H1 (cell line): ENCODE measurements around the gene HMGB1. TPM values are rescaled to one million over a fixed set of nuclear protein-coding genes. Genes with fewer than 3 reads are reported as not detected.

Source experiments
- CEBPB ChIP-seq: IDR thresholded peaks from 2 replicates; pipeline ENCODE4 v1.6.1; 2012; ENCODE audit warnings: low read depth, low read length
- CHD1 ChIP-seq: IDR thresholded peaks from 2 replicates; pipeline ENCODE4 v1.6.1; 2012; ENCODE audit warnings: low read depth, low read length, improper control_type of control experiment
- CREB1 ChIP-seq: IDR thresholded peaks from 2 replicates; pipeline ENCODE4 v1.6.1; 2012; ENCODE audit warnings: inconsistent platforms
- CTBP2 ChIP-seq: IDR thresholded peaks from 2 replicates; pipeline ENCODE4 v1.7.0; 2011; ENCODE audit warnings: borderline replicate concordance, mild to moderate bottlenecking, moderate library complexity, mixed read lengths, low read length; ENCODE audit not compliant: insufficient read depth, insufficient read length
- CTCF ChIP-seq, 3 experiments: IDR thresholded peaks; 1 replicate in 2 of 3; 2 replicates in 1 of 3; pipeline versions ENCODE4 v1.5.1 to v1.6.1; 2011; ENCODE audit warnings: low read length in 3 of 3, mild to moderate bottlenecking in 3 of 3, inconsistent platforms in 2 of 3, low read depth in 1 of 3, moderate library complexity in 1 of 3; ENCODE audit not compliant: insufficient read depth in 1 of 3; ENCODE audit errors: control extremely low read depth in 1 of 3
- EP300 ChIP-seq, 2 experiments: IDR thresholded peaks; 1 replicate in 1 of 2; 2 replicates in 1 of 2; pipeline ENCODE4 v1.6.1; 2011 to 2012; ENCODE audit warnings: low read depth in 2 of 2, low read length in 2 of 2, mild to moderate bottlenecking in 2 of 2, borderline replicate concordance in 1 of 2, inconsistent platforms in 1 of 2, moderate library complexity in 1 of 2
- HDAC6 ChIP-seq: IDR thresholded peaks from one replicate; pipeline ENCODE4 v1.7.1; 2012; ENCODE audit warnings: low read depth, mild to moderate bottlenecking, inconsistent platforms, low read length, moderate library complexity
- JUN ChIP-seq: IDR thresholded peaks from 2 replicates; pipeline ENCODE4 v1.6.1; 2011; ENCODE audit warnings: low read depth, mild to moderate bottlenecking, improper control_type of control experiment, low read length
- POLR2AphosphoS5 ChIP-seq: IDR thresholded peaks from 2 replicates; pipeline ENCODE4 v1.6.1; 2011; ENCODE audit warnings: low read depth, low read length
- RNF2 ChIP-seq: fragments of 200-900, 300-1000 bp; sonication (generic); IDR thresholded peaks from 2 replicates; pipeline ENCODE4 v1.7.1; 2016; ENCODE audit warnings: borderline replicate concordance, low read depth, mild to moderate bottlenecking, antibody characterized with exemption, low read length; ENCODE audit not compliant: poor library complexity, severe bottlenecking; ENCODE audit errors: missing control alignments
- TCF12 ChIP-seq: IDR thresholded peaks from 2 replicates; pipeline ENCODE4 v1.6.1; 2011; ENCODE audit warnings: low read depth, mild to moderate bottlenecking, low read length
- polyA plus RNA-seq, 7 experiments: library from polyadenylated mRNA; depleted of rRNA in 3 of 7; stranded (reverse) in 5 of 7; unstranded in 2 of 7; fragments of >200 nt in 5 of 7; fragments of 200-250 nt in 2 of 7; gene quantifications; 1 replicate in 5 of 7; 2 replicates in 1 of 7; 4 replicates in 1 of 7; pipeline versions ENCODE4 v1.2.1 to v1.2.3, GENCODE V29; 2011 to 2013; ENCODE audit warnings: missing spikeins in 2 of 7, mixed read lengths in 2 of 7
- total RNA-seq: library from RNA; stranded (reverse); fragmentation: NEBNext Ultra II Directional; extraction: Animal tissue kit (Norgen Biotek cat#: 25700); gene quantifications from 2 replicates; pipeline ENCODE4 v1.2.1, GENCODE V29; 2021

The HMGB1 gene
- total and polyA plus RNA-seq, 2 of the 8 experiments (the other 6 are each of a cell fraction or from before 2014, with no cell fraction given) = 123 to 776 TPM

DNA sequence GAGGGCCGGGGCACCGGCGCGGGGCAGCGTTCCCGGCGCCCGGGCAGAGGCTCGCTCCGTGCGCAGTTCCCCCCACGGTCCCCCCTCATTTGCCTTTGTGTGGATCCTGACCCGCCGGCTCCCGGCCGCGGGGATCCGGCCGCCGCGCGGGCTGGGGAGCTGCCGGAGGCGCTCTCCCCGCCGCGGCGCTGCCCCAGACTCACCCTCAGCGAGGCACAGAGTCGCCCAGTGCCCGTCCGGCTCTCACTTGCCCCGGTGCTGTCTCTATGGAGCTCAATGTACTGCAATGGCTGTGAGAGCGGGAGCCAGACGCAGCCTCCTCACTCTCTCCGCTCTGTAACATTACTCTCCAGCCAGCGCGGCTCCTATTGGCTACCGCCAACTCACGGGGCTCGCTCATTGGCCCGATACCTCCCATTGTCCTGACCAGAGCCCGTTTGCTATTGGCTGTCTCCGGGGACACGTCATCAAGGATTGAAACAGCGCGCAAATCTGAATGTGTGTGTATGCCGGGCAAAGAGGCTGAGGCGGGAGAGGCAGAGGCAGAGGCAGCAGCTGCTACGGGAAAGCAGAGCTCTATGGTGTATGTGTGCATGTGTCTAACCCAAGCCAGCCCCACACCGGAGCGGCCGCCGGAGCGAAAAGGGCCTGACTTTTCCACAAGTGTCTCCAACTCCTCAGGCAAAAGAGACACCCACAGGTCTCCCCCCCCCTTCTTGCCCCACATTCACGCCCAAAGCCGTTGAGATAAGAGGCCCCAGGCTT, at the start of gene HMGB1 (continued):
- TF ChIP-seq CTCF (IDR thresholded peaks at IDR 0.05; ENCODE audit: control extremely low read depth in 1 of 3, insufficient read depth in 1 of 3, low read depth in 1 of 3, low read length in 3 of 3) (no peak), RNF2 (no peak), JUN (no peak), CTBP2 (no peak), CREB1 (peak; percentile 89), POLR2AphosphoS5 (peak; percentile 98), EP300 (IDR thresholded peaks at IDR 0.05; ENCODE audit: borderline replicate concordance in 1 of 2, low read depth in 2 of 2, low read length in 2 of 2) (no peak), CHD1 (no peak), CEBPB (no peak), TCF12 (no peak), HDAC6 (no peak)
